GM23338 (cell line): ENCODE results near the gene MS4A18. TPM values are rescaled to one million over a fixed set of nuclear protein-coding genes. Genes with fewer than 3 reads are reported as not detected.

Source experiments
- ATAC-seq: fragments of 200-7000 bp; cut with Tn5 transposase; 3 replicates; pipeline ENCODE4 v1.9.1; 2020
- DNase-seq: peaks from one replicate; pipeline ENCODE4 v3.0.0-alpha.2; 2015; ENCODE audit warnings: low spot score
- H2AFZ ChIP-seq: fragments of 200-600 bp; sonication (generic); 2 replicates; pipeline ENCODE4 v1.8.0; 2016; ENCODE audit warnings: antibody characterized with exemption, mild to moderate bottlenecking, moderate library complexity
- H3F3A ChIP-seq: fragments of 200-600 bp; sonication (generic); replicated peaks from 2 replicates; pipeline ENCODE4 v1.8.0; 2017; ENCODE audit warnings: antibody characterized with exemption, mixed run types, low read depth
- H3K27ac ChIP-seq: fragments of 200-600 bp; sonication (generic); 2 replicates; pipeline ENCODE4 v1.6.1; 2016; ENCODE audit warnings: low read depth
- H3K27me3 ChIP-seq: fragments of 200-600 bp; sonication (generic); 2 replicates; pipeline ENCODE4 v1.8.0; 2016; ENCODE audit warnings: mild to moderate bottlenecking, mixed run types, moderate library complexity; ENCODE audit not compliant: insufficient read depth
- H3K36me3 ChIP-seq: fragments of 200-600 bp; sonication (generic); 2 replicates; pipeline ENCODE4 v1.8.0; 2016; ENCODE audit warnings: mild to moderate bottlenecking; ENCODE audit not compliant: insufficient read depth
- H3K4me1 ChIP-seq: fragments of 200-600 bp; sonication (generic); 2 replicates; pipeline ENCODE4 v1.8.0; 2016; ENCODE audit warnings: mild to moderate bottlenecking, moderate library complexity; ENCODE audit not compliant: insufficient read depth
- H3K4me2 ChIP-seq: fragments of 200-600 bp; sonication (generic); 2 replicates; pipeline ENCODE4 v1.7.1; 2017; ENCODE audit warnings: mixed run types
- H3K4me3 ChIP-seq: fragments of 200-600 bp; sonication (generic); 2 replicates; pipeline ENCODE4 v1.6.1; 2016; ENCODE audit warnings: mixed run types
- H3K79me2 ChIP-seq: fragments of 200-600 bp; sonication (generic); replicated peaks from 2 replicates; pipeline ENCODE4 v1.8.0; 2017; ENCODE audit warnings: mild to moderate bottlenecking; ENCODE audit not compliant: insufficient read depth
- H3K9me2 ChIP-seq: fragments of 200-600 bp; sonication (generic); 2 replicates; pipeline ENCODE4 v1.8.0; 2017; ENCODE audit not compliant: insufficient read depth
- H4K20me1 ChIP-seq: fragments of 200-600 bp; sonication (generic); replicated peaks from 2 replicates; pipeline ENCODE4 v1.8.0; 2017; ENCODE audit warnings: mild to moderate bottlenecking; ENCODE audit not compliant: insufficient read depth
- H3K27ac Mint-ChIP-seq: 2 replicates; pipeline ENCODE4 v1.8.0; 2020; ENCODE audit warnings: inconsistent platforms, mild to moderate bottlenecking, moderate library complexity, mixed read lengths
- H3K27me3 Mint-ChIP-seq: 3 replicates; pipeline ENCODE4 v1.8.0; 2022; ENCODE audit warnings: low read depth, mild to moderate bottlenecking, moderate library complexity, mixed read lengths, inconsistent platforms; ENCODE audit not compliant: insufficient read depth, poor library complexity
- H3K36me3 Mint-ChIP-seq: 3 replicates; pipeline ENCODE4 v1.8.0; 2021; ENCODE audit warnings: low read depth, mild to moderate bottlenecking, inconsistent platforms, moderate library complexity, mixed read lengths
- H3K4me1 Mint-ChIP-seq: 3 replicates; pipeline ENCODE4 v1.8.0; 2020; ENCODE audit warnings: mild to moderate bottlenecking, inconsistent platforms, mixed read lengths
- H3K4me3 Mint-ChIP-seq: 3 replicates; pipeline ENCODE4 v1.8.0; 2021; ENCODE audit warnings: moderate library complexity, mild to moderate bottlenecking, inconsistent platforms, mixed read lengths
- H3K9me3 Mint-ChIP-seq: 3 replicates; pipeline ENCODE4 v1.8.0; 2020; ENCODE audit warnings: moderate library complexity, mild to moderate bottlenecking, inconsistent platforms, mixed read lengths
- CREB1 ChIP-seq: fragments of 250-450 bp; sonication (Bioruptor Pico); IDR thresholded peaks from 2 replicates; pipeline ENCODE4 v1.5.0; 2020; ENCODE audit warnings: low read depth, mild to moderate bottlenecking, moderate library complexity
- EZH2 ChIP-seq: fragments of 200-600 bp; sonication (generic); IDR thresholded peaks from one replicate; pipeline ENCODE4 v1.8.0; 2017; ENCODE audit warnings: antibody characterized with exemption, mild to moderate bottlenecking, low read depth; ENCODE audit not compliant: unreplicated experiment
- EZH2phosphoT487 ChIP-seq: fragments of 200-600 bp; sonication (generic); IDR thresholded peaks from one replicate; pipeline ENCODE4 v1.8.1; 2018; ENCODE audit warnings: antibody characterized with exemption; ENCODE audit not compliant: unreplicated experiment
- JUNB ChIP-seq: IDR thresholded peaks from one replicate; pipeline ENCODE4 v1.6.1; 2016; ENCODE audit warnings: antibody characterized with exemption; ENCODE audit not compliant: unreplicated experiment
- NANOG ChIP-seq: IDR thresholded peaks from 2 replicates; pipeline ENCODE4 v1.6.1; 2016; ENCODE audit warnings: antibody characterized with exemption, borderline replicate concordance
- POLR2AphosphoS5 ChIP-seq: IDR thresholded peaks from 2 replicates; pipeline ENCODE4 v1.6.1; 2016; ENCODE audit warnings: antibody characterized with exemption, low read depth
- STAT1 ChIP-seq: IDR thresholded peaks from one replicate; pipeline ENCODE4 v1.6.1; 2016; ENCODE audit warnings: antibody characterized with exemption; ENCODE audit not compliant: unreplicated experiment
- ZNF114 ChIP-seq: fragments of 250-450 bp; sonication (Bioruptor Pico); IDR thresholded peaks from 2 replicates; pipeline ENCODE4 v1.5.0; 2020; ENCODE audit warnings: mild to moderate bottlenecking, moderate library complexity
- ZNF331 ChIP-seq: fragments of 250-450 bp; sonication (Bioruptor Pico); IDR thresholded peaks from 2 replicates; pipeline ENCODE4 v1.5.0; 2020; ENCODE audit warnings: low read depth, mild to moderate bottlenecking, moderate library complexity
- polyA plus RNA-seq: library from polyadenylated mRNA; unstranded; fragments of >200 nt; fragmentation: Nextera tagmentation; extraction: Ambion mirVana; gene quantifications from 2 replicates; pipeline ENCODE4 v1.2.1, GENCODE V29; 2016
- total RNA-seq: library from RNA; depleted of rRNA; stranded (reverse); fragments of >200 nt; shearing (Covaris generic); gene quantifications from 2 replicates; pipeline ENCODE4 v1.2.3, GENCODE V29; 2014
- TF ChIP-seq, protein P1 (sequence below): IDR thresholded peaks from 2 replicates; pipeline ENCODE4 v1.6.1; 2016; ENCODE audit warnings: antibody characterized with exemption
- TF ChIP-seq, protein P2 (sequence below): IDR thresholded peaks from one replicate; pipeline ENCODE4 v1.6.1; 2018; ENCODE audit warnings: antibody characterized with exemption; ENCODE audit not compliant: unreplicated experiment
- TF ChIP-seq, protein P3 (sequence below), 2 experiments: fragments of 200-600 bp in 1 of 2; sonication (generic) in 1 of 2; conservative IDR thresholded peaks; 2 replicates each; pipeline versions ENCODE4 v1.5.1 to v1.6.1; 2016 to 2017; ENCODE audit warnings: antibody characterized with exemption in 2 of 2, low read depth in 2 of 2, mild to moderate bottlenecking in 2 of 2, moderate library complexity in 1 of 2
- TF ChIP-seq, protein P4 (sequence below): fragments of 250-450 bp; sonication (Bioruptor Pico); IDR thresholded peaks from 2 replicates; pipeline ENCODE4 v1.5.0; 2020; ENCODE audit warnings: mild to moderate bottlenecking, moderate library complexity

Gene MS4A18
- total and polyA plus RNA-seq, 2 experiments from 2014 or later: not detected

DNA sequence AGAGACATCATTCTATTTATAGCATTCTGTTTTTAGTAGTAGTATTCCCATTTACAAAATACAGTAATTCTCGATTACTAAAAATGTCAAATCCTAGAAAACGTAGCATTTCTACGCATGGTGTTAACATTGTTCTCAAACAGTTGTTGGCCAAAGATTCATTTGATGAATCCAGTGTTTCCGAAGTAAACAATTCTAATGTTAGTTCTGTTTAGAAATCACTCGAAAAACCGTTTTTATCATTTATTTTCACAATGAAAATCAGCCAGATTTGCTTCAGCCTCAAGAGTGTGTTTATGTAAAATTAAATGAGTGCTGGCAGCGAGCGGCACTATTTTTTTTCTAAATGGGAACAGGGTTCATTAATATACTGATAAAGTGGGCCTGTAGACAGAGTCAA is 7.1 kb downstream of the MS4A18 start:
- Histone ChIP-seq H4K20me1 (no peaks in the 10 kb centered on the region), H3K36me3 (no peaks in the 10 kb centered on the region), H3F3A (no peaks in the 10 kb centered on the region), H3K4me3 (no peak overlapping the region), H3K4me1 (no peaks in the 10 kb centered on the region), H2AFZ (no peak overlapping the region), H3K79me2 (no peaks in the 10 kb centered on the region), H3K27ac (no peak overlapping the region), H3K4me2 (no peak overlapping the region), H3K27me3 (no peaks in the 10 kb centered on the region), H3K9me2 (0 out of 2 replicates have a peak, but pooled peaks cover 4% of the 10 kb centered on the region)
- ATAC-seq: no peak
- H3K4me1 Mint-ChIP-seq: no peaks in the 10 kb centered on the region
- no peak overlapping the region for H3K4me3 Mint-ChIP-seq
- H3K9me3 Mint-ChIP-seq: no peaks in the 10 kb centered on the region
- H3K36me3 Mint-ChIP-seq: no peaks in the 10 kb centered on the region
- peaks cover 7% of the 10 kb centered on the region for H3K27me3 Mint-ChIP-seq
- TF ChIP-seq NANOG (no peak), ZNF114 (CRISPR knock-in tag) (no peak), STAT1 (no peak), JUNB (no peak), ZNF331 (CRISPR knock-in tag) (no peak), EZH2phosphoT487 (no peak), EZH2 (no peak), POLR2AphosphoS5 (no peak), CREB1 (no peak)
- TF ChIP-seq, protein P1, sequence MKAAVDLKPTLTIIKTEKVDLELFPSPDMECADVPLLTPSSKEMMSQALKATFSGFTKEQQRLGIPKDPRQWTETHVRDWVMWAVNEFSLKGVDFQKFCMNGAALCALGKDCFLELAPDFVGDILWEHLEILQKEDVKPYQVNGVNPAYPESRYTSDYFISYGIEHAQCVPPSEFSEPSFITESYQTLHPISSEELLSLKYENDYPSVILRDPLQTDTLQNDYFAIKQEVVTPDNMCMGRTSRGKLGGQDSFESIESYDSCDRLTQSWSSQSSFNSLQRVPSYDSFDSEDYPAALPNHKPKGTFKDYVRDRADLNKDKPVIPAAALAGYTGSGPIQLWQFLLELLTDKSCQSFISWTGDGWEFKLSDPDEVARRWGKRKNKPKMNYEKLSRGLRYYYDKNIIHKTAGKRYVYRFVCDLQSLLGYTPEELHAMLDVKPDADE: no peak
- TF ChIP-seq, protein P2, sequence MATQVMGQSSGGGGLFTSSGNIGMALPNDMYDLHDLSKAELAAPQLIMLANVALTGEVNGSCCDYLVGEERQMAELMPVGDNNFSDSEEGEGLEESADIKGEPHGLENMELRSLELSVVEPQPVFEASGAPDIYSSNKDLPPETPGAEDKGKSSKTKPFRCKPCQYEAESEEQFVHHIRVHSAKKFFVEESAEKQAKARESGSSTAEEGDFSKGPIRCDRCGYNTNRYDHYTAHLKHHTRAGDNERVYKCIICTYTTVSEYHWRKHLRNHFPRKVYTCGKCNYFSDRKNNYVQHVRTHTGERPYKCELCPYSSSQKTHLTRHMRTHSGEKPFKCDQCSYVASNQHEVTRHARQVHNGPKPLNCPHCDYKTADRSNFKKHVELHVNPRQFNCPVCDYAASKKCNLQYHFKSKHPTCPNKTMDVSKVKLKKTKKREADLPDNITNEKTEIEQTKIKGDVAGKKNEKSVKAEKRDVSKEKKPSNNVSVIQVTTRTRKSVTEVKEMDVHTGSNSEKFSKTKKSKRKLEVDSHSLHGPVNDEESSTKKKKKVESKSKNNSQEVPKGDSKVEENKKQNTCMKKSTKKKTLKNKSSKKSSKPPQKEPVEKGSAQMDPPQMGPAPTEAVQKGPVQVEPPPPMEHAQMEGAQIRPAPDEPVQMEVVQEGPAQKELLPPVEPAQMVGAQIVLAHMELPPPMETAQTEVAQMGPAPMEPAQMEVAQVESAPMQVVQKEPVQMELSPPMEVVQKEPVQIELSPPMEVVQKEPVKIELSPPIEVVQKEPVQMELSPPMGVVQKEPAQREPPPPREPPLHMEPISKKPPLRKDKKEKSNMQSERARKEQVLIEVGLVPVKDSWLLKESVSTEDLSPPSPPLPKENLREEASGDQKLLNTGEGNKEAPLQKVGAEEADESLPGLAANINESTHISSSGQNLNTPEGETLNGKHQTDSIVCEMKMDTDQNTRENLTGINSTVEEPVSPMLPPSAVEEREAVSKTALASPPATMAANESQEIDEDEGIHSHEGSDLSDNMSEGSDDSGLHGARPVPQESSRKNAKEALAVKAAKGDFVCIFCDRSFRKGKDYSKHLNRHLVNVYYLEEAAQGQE: no peak
- TF ChIP-seq, protein P3, sequence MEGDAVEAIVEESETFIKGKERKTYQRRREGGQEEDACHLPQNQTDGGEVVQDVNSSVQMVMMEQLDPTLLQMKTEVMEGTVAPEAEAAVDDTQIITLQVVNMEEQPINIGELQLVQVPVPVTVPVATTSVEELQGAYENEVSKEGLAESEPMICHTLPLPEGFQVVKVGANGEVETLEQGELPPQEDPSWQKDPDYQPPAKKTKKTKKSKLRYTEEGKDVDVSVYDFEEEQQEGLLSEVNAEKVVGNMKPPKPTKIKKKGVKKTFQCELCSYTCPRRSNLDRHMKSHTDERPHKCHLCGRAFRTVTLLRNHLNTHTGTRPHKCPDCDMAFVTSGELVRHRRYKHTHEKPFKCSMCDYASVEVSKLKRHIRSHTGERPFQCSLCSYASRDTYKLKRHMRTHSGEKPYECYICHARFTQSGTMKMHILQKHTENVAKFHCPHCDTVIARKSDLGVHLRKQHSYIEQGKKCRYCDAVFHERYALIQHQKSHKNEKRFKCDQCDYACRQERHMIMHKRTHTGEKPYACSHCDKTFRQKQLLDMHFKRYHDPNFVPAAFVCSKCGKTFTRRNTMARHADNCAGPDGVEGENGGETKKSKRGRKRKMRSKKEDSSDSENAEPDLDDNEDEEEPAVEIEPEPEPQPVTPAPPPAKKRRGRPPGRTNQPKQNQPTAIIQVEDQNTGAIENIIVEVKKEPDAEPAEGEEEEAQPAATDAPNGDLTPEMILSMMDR (conservative IDR thresholded peaks at IDR 0.05; ENCODE audit: low read depth in 2 of 2): no peak
- TF ChIP-seq, protein P4, sequence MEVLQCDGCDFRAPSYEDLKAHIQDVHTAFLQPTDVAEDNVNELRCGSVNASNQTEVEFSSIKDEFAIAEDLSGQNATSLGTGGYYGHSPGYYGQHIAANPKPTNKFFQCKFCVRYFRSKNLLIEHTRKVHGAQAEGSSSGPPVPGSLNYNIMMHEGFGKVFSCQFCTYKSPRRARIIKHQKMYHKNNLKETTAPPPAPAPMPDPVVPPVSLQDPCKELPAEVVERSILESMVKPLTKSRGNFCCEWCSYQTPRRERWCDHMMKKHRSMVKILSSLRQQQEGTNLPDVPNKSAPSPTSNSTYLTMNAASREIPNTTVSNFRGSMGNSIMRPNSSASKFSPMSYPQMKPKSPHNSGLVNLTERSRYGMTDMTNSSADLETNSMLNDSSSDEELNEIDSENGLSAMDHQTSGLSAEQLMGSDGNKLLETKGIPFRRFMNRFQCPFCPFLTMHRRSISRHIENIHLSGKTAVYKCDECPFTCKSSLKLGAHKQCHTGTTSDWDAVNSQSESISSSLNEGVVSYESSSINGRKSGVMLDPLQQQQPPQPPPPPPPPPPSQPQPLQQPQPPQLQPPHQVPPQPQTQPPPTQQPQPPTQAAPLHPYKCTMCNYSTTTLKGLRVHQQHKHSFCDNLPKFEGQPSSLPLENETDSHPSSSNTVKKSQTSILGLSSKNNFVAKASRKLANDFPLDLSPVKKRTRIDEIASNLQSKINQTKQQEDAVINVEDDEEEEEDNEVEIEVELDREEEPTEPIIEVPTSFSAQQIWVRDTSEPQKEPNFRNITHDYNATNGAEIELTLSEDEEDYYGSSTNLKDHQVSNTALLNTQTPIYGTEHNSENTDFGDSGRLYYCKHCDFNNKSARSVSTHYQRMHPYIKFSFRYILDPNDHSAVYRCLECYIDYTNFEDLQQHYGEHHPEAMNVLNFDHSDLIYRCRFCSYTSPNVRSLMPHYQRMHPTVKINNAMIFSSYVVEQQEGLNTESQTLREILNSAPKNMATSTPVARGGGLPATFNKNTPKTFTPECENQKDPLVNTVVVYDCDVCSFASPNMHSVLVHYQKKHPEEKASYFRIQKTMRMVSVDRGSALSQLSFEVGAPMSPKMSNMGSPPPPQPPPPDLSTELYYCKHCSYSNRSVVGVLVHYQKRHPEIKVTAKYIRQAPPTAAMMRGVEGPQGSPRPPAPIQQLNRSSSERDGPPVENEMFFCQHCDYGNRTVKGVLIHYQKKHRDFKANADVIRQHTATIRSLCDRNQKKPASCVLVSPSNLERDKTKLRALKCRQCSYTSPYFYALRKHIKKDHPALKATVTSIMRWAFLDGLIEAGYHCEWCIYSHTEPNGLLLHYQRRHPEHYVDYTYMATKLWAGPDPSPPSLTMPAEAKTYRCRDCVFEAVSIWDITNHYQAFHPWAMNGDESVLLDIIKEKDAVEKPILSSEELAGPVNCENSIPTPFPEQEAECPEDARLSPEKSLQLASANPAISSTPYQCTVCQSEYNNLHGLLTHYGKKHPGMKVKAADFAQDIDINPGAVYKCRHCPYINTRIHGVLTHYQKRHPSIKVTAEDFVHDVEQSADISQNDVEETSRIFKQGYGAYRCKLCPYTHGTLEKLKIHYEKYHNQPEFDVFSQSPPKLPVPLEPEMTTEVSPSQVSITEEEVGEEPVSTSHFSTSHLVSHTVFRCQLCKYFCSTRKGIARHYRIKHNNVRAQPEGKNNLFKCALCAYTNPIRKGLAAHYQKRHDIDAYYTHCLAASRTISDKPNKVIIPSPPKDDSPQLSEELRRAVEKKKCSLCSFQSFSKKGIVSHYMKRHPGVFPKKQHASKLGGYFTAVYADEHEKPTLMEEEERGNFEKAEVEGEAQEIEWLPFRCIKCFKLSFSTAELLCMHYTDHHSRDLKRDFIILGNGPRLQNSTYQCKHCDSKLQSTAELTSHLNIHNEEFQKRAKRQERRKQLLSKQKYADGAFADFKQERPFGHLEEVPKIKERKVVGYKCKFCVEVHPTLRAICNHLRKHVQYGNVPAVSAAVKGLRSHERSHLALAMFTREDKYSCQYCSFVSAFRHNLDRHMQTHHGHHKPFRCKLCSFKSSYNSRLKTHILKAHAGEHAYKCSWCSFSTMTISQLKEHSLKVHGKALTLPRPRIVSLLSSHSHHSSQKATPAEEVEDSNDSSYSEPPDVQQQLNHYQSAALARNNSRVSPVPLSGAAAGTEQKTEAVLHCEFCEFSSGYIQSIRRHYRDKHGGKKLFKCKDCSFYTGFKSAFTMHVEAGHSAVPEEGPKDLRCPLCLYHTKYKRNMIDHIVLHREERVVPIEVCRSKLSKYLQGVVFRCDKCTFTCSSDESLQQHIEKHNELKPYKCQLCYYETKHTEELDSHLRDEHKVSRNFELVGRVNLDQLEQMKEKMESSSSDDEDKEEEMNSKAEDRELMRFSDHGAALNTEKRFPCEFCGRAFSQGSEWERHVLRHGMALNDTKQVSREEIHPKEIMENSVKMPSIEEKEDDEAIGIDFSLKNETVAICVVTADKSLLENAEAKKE: no peak
- DNase-seq: no peak
- H3K27ac Mint-ChIP-seq: no peak overlapping the region
